ENCODE results near the gene TRIO.

The TRIO gene

DNA sequence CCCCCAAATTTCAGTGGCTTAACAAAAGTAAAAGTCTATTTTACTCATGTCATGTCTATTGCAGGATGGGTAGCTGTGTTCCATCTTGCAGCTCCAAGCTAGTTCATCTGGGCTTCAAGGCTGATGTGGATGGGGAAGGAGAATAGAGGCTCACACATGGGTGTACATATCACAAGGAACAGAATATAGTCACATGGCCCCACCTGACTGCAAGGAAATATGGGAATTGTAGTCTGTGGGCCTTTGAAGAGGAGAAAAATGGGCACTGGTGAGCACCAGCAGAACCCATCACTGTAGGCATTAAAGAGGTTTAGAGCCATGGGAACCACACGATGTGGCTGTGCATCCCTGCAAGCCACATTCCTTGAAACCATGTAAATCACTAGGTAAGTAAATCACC is 17.9 kb upstream of the TRIO start:
- no peak overlapping the region for H3K9ac ChIP-seq (ENCODE audit: low read depth, low read length)
- H3K27ac ChIP-seq (ENCODE audit: low read length): no peak overlapping the region
- no peaks in the 10 kb centered on the region for H3K9me3 ChIP-seq (ENCODE audit: insufficient read depth, low read depth, low read length)
- no peak overlapping the region for H3K4me3 ChIP-seq (ENCODE audit: low read length)
- H3K27me3 ChIP-seq (ENCODE audit: insufficient read depth, low read length): no peaks in the 10 kb centered on the region
- no peaks in the 10 kb centered on the region for H3K36me3 ChIP-seq (ENCODE audit: insufficient read depth, low read depth, low read length)
- H3K4me1 ChIP-seq (ENCODE audit: insufficient read depth, low read length): no peaks in the 10 kb centered on the region

DNA sequence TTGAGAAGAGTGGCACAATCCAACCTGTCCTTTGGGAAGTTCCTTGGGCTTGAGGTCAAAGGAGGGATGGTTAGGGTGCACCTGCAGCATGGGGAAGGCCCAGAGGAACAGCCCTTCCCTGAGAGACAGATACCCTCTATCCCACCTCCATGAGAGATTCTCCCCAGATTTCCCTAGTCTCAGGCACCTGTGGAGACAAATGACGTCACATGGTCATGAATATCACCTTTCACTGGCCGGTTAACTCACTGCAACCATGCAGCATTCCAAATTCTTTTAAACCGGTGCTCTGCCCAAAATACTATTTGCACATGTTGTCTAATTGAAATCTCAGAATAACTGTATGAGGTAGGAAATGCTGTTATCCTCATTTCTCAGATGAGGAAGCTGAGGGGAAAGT is 15.6 kb upstream of the TRIO start:
- H3K9me3 ChIP-seq (ENCODE audit: insufficient read depth, low read depth, low read length): no peaks in the 10 kb centered on the region
- no peak overlapping the region for H3K27ac ChIP-seq (ENCODE audit: low read length)
- no peaks in the 10 kb centered on the region for H3K36me3 ChIP-seq (ENCODE audit: insufficient read depth, low read depth, low read length)
- no peak overlapping the region for H3K9ac ChIP-seq (ENCODE audit: low read depth, low read length)
- H3K4me3 ChIP-seq (ENCODE audit: low read length): no peak overlapping the region
- H3K27me3 ChIP-seq (ENCODE audit: insufficient read depth, low read length): no peaks in the 10 kb centered on the region
- no peaks in the 10 kb centered on the region for H3K4me1 ChIP-seq (ENCODE audit: insufficient read depth, low read length)

- Histone ChIP-seq H3K4me3 (ENCODE audit: low read length) (no peak overlapping the region), H3K9me3 (ENCODE audit: insufficient read depth, low read depth, low read length) (no peaks in the 10 kb centered on the region), H3K4me1 (ENCODE audit: insufficient read depth, low read length) (no peaks in the 10 kb centered on the region), H3K9ac (ENCODE audit: low read depth, low read length) (no peak overlapping the region), H3K36me3 (ENCODE audit: insufficient read depth, low read depth, low read length) (no peaks in the 10 kb centered on the region), H3K27me3 (ENCODE audit: insufficient read depth, low read length) (no peaks in the 10 kb centered on the region), H3K27ac (ENCODE audit: low read length) (no peak overlapping the region)
Measured at GRCh38 chr5:14128079-14128478, 15.1 kb upstream of the TRIO start.

- no peaks in the 10 kb centered on the region for H3K9me3 ChIP-seq (ENCODE audit: insufficient read depth, low read depth, low read length)
- no peaks in the 10 kb centered on the region for H3K27me3 ChIP-seq (ENCODE audit: insufficient read depth, low read length)
- no peak overlapping the region for H3K4me3 ChIP-seq (ENCODE audit: low read length)
- no peak overlapping the region for H3K27ac ChIP-seq (ENCODE audit: low read length)
- H3K9ac ChIP-seq (ENCODE audit: low read depth, low read length): no peak overlapping the region
- H3K36me3 ChIP-seq (ENCODE audit: insufficient read depth, low read depth, low read length): no peaks in the 10 kb centered on the region
- H3K4me1 ChIP-seq (ENCODE audit: insufficient read depth, low read length): no peaks in the 10 kb centered on the region
Measured at GRCh38 chr5:14129123-14129522, 14.0 kb upstream of the TRIO start.

DNA sequence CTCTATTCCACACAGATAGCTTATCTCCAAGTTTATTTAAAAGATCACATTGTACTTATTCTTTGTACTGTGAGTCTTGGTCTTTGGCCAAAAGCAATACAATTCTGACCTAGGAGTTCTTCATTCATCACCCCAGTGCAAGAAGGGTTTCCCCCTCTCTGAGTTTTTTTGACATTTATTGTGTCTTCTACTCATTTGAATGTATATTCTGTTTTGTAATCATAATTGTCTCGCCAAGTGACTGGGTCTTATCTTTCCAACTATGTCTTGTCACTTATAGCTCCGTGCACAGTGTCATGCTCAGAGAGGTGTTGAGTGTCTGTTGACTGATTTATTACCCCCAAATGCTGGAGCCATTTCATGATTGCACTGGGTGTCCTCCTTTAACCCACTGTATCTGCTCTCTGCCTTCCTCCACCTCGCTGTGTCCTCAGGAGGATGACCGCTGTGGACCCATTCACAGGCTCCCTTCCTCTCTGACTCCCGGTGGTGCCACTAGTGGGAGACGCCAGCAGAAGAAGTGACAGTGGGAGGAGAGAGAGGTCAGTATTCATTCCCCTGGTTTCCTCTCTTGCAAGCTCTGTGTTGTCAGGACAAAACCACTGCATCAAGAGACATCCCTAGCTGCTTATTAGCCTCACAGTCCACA is 11.2 kb upstream of the TRIO start:
- H3K9me3 ChIP-seq (ENCODE audit: insufficient read depth, low read depth, low read length): no peaks in the 10 kb centered on the region
- H3K36me3 ChIP-seq (ENCODE audit: insufficient read depth, low read depth, low read length): no peaks in the 10 kb centered on the region
- H3K27me3 ChIP-seq (ENCODE audit: insufficient read depth, low read length): no peaks in the 10 kb centered on the region
- H3K4me1 ChIP-seq (ENCODE audit: insufficient read depth, low read length): no peaks in the 10 kb centered on the region
- H3K4me3 ChIP-seq (ENCODE audit: low read length): no peak overlapping the region
- no peak overlapping the region for H3K9ac ChIP-seq (ENCODE audit: low read depth, low read length)
- no peak overlapping the region for H3K27ac ChIP-seq (ENCODE audit: low read length)

DNA sequence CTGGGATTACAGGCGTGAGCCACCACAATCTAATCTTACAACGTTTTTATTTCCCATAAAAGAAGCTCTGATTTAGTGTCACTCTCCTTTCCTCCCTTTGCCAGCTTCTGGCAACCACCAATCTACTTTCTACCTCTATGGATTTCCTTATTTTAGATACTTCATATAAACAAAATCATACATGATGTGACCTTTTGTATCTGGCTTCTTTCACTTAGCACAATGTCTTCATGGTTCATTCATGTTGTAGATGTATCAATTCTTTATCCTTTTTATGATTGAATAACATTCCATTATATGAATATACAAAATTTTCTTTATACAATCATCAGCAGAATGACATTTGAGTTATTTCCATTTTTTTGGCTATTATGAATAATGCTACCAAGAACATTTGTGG is 9.7 kb upstream of the TRIO start:
- Histone ChIP-seq H3K9me3 (ENCODE audit: insufficient read depth, low read depth, low read length) (no peaks in the 10 kb centered on the region), H3K27ac (ENCODE audit: low read length) (no peak overlapping the region), H3K27me3 (ENCODE audit: insufficient read depth, low read length) (no peaks in the 10 kb centered on the region), H3K9ac (ENCODE audit: low read depth, low read length) (no peak overlapping the region), H3K4me1 (ENCODE audit: insufficient read depth, low read length) (no peaks in the 10 kb centered on the region), H3K4me3 (ENCODE audit: low read length) (no peak overlapping the region), H3K36me3 (ENCODE audit: insufficient read depth, low read depth, low read length) (no peaks in the 10 kb centered on the region)

- no peaks in the 10 kb centered on the region for H3K27me3 ChIP-seq (ENCODE audit: insufficient read depth, low read length)
- no peak overlapping the region for H3K4me3 ChIP-seq (ENCODE audit: low read length)
- H3K4me1 ChIP-seq (ENCODE audit: insufficient read depth, low read length): no peaks in the 10 kb centered on the region
- no peaks in the 10 kb centered on the region for H3K36me3 ChIP-seq (ENCODE audit: insufficient read depth, low read depth, low read length)
- H3K27ac ChIP-seq (ENCODE audit: low read length): no peak overlapping the region
- no peak overlapping the region for H3K9ac ChIP-seq (ENCODE audit: low read depth, low read length)
- H3K9me3 ChIP-seq (ENCODE audit: insufficient read depth, low read depth, low read length): no peaks in the 10 kb centered on the region
Measured at GRCh38 chr5:14134083-14134482, 9.1 kb upstream of the TRIO start.

GRCh38 chr5:14134771-14135170 is 8.4 kb upstream of the TRIO start:
- H3K27me3 ChIP-seq (ENCODE audit: insufficient read depth, low read length): no peaks in the 10 kb centered on the region
- no peaks in the 10 kb centered on the region for H3K4me1 ChIP-seq (ENCODE audit: insufficient read depth, low read length)
- H3K36me3 ChIP-seq (ENCODE audit: insufficient read depth, low read depth, low read length): no peaks in the 10 kb centered on the region

DNA sequence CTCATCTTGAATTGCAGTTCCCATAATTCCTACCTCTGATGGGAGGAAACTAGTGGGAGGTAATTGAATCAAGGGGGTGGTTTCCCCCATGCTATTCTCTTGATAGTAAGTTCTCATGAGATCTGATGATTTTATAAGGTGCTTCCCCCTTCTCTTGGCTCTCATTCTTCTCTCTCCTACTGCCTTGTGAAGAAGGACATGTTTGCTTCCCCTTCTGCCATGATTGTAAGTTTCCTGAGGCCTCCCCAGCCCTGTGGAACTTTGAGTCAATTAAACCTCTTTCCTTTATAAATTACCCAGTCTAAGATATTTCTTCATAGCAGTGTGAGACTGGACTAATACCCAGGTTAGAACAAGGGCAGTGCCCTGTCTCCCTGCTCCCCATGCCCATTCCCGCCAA is 7.5 kb upstream of the TRIO start:
- Histone ChIP-seq H3K27ac (ENCODE audit: low read length) (no peak overlapping the region), H3K4me3 (ENCODE audit: low read length) (no peak overlapping the region), H3K9ac (ENCODE audit: low read depth, low read length) (no peak overlapping the region), H3K36me3 (ENCODE audit: insufficient read depth, low read depth, low read length) (no peaks in the 10 kb centered on the region), H3K4me1 (ENCODE audit: insufficient read depth, low read length) (no peaks in the 10 kb centered on the region), H3K27me3 (ENCODE audit: insufficient read depth, low read length) (no peaks in the 10 kb centered on the region), H3K9me3 (ENCODE audit: insufficient read depth, low read depth, low read length) (no peaks in the 10 kb centered on the region)

More at GRCh38 chr5:14134771-14135170, 8.4 kb upstream of the TRIO start:
- H3K27ac ChIP-seq (ENCODE audit: low read length): no peak overlapping the region
- H3K9ac ChIP-seq (ENCODE audit: low read depth, low read length): no peak overlapping the region
- H3K9me3 ChIP-seq (ENCODE audit: insufficient read depth, low read depth, low read length): no peaks in the 10 kb centered on the region
- no peak overlapping the region for H3K4me3 ChIP-seq (ENCODE audit: low read length)

- no peaks in the 10 kb centered on the region for H3K4me1 ChIP-seq (ENCODE audit: insufficient read depth, low read length)
- H3K4me3 ChIP-seq (ENCODE audit: low read length): no peak overlapping the region
- no peaks in the 10 kb centered on the region for H3K27me3 ChIP-seq (ENCODE audit: insufficient read depth, low read length)
- H3K9ac ChIP-seq (ENCODE audit: low read depth, low read length): no peak overlapping the region
- no peaks in the 10 kb centered on the region for H3K36me3 ChIP-seq (ENCODE audit: insufficient read depth, low read depth, low read length)
- no peak overlapping the region for H3K27ac ChIP-seq (ENCODE audit: low read length)
- no peaks in the 10 kb centered on the region for H3K9me3 ChIP-seq (ENCODE audit: insufficient read depth, low read depth, low read length)
Measured at GRCh38 chr5:14136228-14136627, 6.9 kb upstream of the TRIO start.

DNA sequence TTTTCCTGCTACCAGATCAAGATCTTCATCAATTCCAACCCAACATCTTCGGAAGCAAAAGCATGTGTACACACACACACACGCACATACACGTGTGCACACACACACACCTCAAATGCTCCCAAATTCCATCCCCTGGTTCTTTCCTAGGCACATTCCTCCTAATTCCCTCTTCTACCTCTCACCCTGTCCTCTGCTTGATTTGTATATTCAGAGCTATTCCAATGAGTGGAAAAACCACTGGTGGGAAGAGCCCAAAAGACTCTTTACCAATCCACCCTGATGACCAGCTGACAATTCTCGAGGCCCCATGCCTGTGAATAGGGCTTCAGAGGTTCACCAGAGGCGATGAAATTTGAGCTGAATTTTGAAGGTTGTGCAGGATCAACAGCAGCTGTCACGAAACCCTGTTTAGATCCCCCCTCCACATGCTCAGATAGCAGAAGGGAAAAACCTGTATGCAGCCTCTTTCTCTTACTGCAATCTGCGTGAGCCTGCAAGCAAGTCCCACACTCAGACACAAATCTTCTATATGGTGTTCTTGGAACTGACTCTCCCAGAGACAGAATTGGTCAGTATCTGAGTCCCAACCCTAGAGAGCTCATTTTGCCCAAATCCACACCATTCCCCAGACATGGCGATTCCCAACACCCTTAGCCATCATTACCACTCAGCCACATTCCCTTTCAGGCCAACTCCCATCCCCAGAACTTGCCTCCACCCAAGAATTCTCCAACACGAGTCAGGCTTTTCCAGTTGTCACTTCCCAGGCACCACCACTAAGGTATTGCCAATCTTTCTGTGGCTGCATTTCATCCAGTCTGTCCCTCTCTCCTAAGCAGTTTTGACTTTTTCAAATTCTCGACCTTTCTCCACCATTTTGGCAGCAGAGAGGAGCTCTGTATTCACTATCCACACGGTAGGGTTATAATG is 4.3 kb upstream of the TRIO start:
- Histone ChIP-seq H3K4me3 (ENCODE audit: low read length) (no peak overlapping the region), H3K36me3 (ENCODE audit: insufficient read depth, low read depth, low read length) (no peaks in the 10 kb centered on the region), H3K4me1 (ENCODE audit: insufficient read depth, low read length) (peaks cover 3% of the 10 kb centered on the region; the same call in 1 of the 2 replicates), H3K9me3 (ENCODE audit: insufficient read depth, low read depth, low read length) (no peaks in the 10 kb centered on the region), H3K27ac (ENCODE audit: low read length) (no peak overlapping the region), H3K9ac (ENCODE audit: low read depth, low read length) (no peak overlapping the region), H3K27me3 (ENCODE audit: insufficient read depth, low read length) (peaks cover 6% of the 10 kb centered on the region; the same call in 1 of the 2 replicates)

- H3K4me1 ChIP-seq (ENCODE audit: insufficient read depth, low read length): peaks cover 17% of the 10 kb centered on the region; the same call in 1 of the 2 replicates
- no peaks in the 10 kb centered on the region for H3K36me3 ChIP-seq (ENCODE audit: insufficient read depth, low read depth, low read length)
- H3K4me3 ChIP-seq (ENCODE audit: low read length): peak overlapping the region; percentile 94
- no peak overlapping the region for H3K27ac ChIP-seq (ENCODE audit: low read length)
- no peak overlapping the region; the same call in 1 of the 2 replicates for H3K9ac ChIP-seq (ENCODE audit: low read depth, low read length)
- no peaks in the 10 kb centered on the region for H3K9me3 ChIP-seq (ENCODE audit: insufficient read depth, low read depth, low read length)
- H3K27me3 ChIP-seq (ENCODE audit: insufficient read depth, low read length): peaks cover 15% of the 10 kb centered on the region; the same call in 1 of the 2 replicates
Measured at GRCh38 chr5:14141764-14142163, 1.4 kb upstream of the TRIO start.
